HG02610 (cell line): ENCODE data around the gene CD99L2.

Experiments used
- ATAC-seq: cut with Tn5 transposase; IDR thresholded peaks from one replicate; pipeline ENCODE4 v1.9.1; 2021; ENCODE audit warnings: mild to moderate bottlenecking, moderate library complexity; ENCODE audit not compliant: unreplicated experiment

CD99L2 gene

GRCh38 chrX:150766351-150767044 is 132.0 kb downstream of the CD99L2 start:
- ATAC-seq, result no peak

GRCh38 chrX:150765782-150766350 is 132.6 kb downstream of the CD99L2 start:
- ATAC-seq, result no peak

- ATAC-seq, result no peak
These were observed 133.2 kb downstream of the CD99L2 start for GRCh38 chrX:150765237-150765636.

- ATAC-seq, result no peak
These were observed 134.7 kb downstream of the CD99L2 start for GRCh38 chrX:150763810-150764209.

- no peak for ATAC-seq
These were observed 135.1 kb downstream of the CD99L2 start for GRCh38 chrX:150763303-150763797.

- ATAC-seq, result no peak
These were observed 136.0 kb downstream of the CD99L2 start for GRCh38 chrX:150762258-150763165.

GRCh38 chrX:150761819-150762216 is 136.7 kb downstream of the CD99L2 start:
- no peak for ATAC-seq

- no peak for ATAC-seq
These were observed 137.2 kb downstream of the CD99L2 start for GRCh38 chrX:150761176-150761818.

GRCh38 chrX:150759568-150760416 is 138.7 kb downstream of the CD99L2 start:
- no peak for ATAC-seq

GRCh38 chrX:150757371-150757770 is 141.1 kb downstream of the CD99L2 start:
- ATAC-seq, result no peak

GRCh38 chrX:150753968-150754367 is 144.5 kb downstream of the CD99L2 start:
- no peak for ATAC-seq

- no peak for ATAC-seq
These were observed 145.1 kb downstream of the CD99L2 start for GRCh38 chrX:150753357-150753756.

- ATAC-seq, result no peak
These were observed 146.3 kb downstream of the CD99L2 start for GRCh38 chrX:150752124-150752523.

GRCh38 chrX:150736475-150736874 is 162.0 kb downstream of the CD99L2 start:
- peak; percentile 56 for ATAC-seq

- ATAC-seq, result no peak
These were observed 166.7 kb downstream of the CD99L2 start for GRCh38 chrX:150731795-150732194.

GRCh38 chrX:150730719-150731118 is 167.7 kb downstream of the CD99L2 start:
- ATAC-seq, result no peak

- no peak for ATAC-seq
These were observed 168.5 kb downstream of the CD99L2 start for GRCh38 chrX:150729956-150730355.

GRCh38 chrX:150719621-150720020 is 178.8 kb downstream of the CD99L2 start:
- ATAC-seq, result no peak
